ENCODE results near the gene ZNF341. TPM values are rescaled to one million over a fixed set of nuclear protein-coding genes. Genes with fewer than 3 reads are reported as not detected.

ZNF341 gene
- total and polyA plus RNA-seq, 2 of the 8 experiments (the other 6 are each of a cell fraction or from before 2014, with no cell fraction given): 5.8 to 6.4 TPM

DNA sequence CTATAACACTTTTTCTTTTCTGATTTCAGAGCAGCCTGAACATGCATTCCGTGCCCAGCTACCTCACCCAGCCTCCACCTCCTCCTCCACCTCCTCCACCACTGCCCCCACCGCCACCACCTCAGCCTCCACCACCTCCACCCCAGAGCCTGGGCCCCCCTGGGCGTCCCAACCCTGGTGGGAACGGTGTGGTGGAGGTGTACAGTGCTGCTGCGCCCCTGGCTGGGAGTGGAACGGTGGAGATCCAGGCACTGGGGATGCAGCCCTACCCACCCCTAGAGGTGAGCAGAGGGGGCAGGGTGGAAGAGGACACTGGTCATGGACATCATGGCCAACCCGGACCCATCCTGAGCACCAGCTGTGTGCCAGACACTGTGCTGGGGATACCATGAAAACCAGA is 21.3 kb downstream of the ZNF341 start:
- POLR2A ChIA-PET (ENCODE audit: partially characterized antibody): no interaction called here
- Histone ChIP-seq H3K56ac (replicated peaks; ENCODE audit: insufficient read length, low read depth, low read length) (no peak overlapping the region), H3K79me1 (ENCODE audit: low read depth, low read length) (no peaks in the 10 kb centered on the region), H2BK20ac (ENCODE audit: low read length) (no peak overlapping the region), H2AK5ac (ENCODE audit: low read depth, low read length) (no peak overlapping the region), H4K91ac (replicated peaks; ENCODE audit: insufficient read length, low read length) (no peak overlapping the region), H4K20me1 (replicated peaks in 1 of 2; ENCODE audit: control insufficient read depth in 1 of 2, insufficient read depth in 2 of 2, low read length in 2 of 2) (no peaks in the 10 kb centered on the region), H3K4me2 (ENCODE audit: insufficient read depth in 1 of 2, low read depth in 2 of 2, low read length in 2 of 2) (no peak overlapping the region), H2BK120ac (replicated peaks; ENCODE audit: low read depth, low read length) (no peak overlapping the region), H4K5ac (ENCODE audit: insufficient read length, low read depth, low read length) (no peak overlapping the region), H2BK15ac (ENCODE audit: low read length) (no peak overlapping the region), H3K36me3 (ENCODE audit: control insufficient read depth in 2 of 4, insufficient read depth in 4 of 4, low read length in 3 of 4) (peaks cover 0 to 8% (median 0%) of the 10 kb centered on the region in 4 experiments; a peak in 4 of 8 replicates), H3K23me2 (ENCODE audit: low read depth, low read length) (no peaks in the 10 kb centered on the region), H3K23ac (ENCODE audit: insufficient read length) (no peak overlapping the region), H3K18ac (ENCODE audit: extremely low read depth, low read length) (no peak overlapping the region), H3K27ac (ENCODE audit: low read depth, low read length) (no peak overlapping the region), H3K4me3 (ENCODE audit: extremely low read depth in 1 of 4, insufficient read depth in 2 of 4, low read depth in 3 of 4, low read length in 4 of 4) (no peak overlapping the region), H3K4ac (replicated peaks; ENCODE audit: insufficient read length, low read depth, low read length) (no peak overlapping the region), H3K9me3 (ENCODE audit: insufficient read depth in 2 of 2, low read depth in 1 of 2, low read length in 1 of 2) (no peaks in the 10 kb centered on the region; a peak in 1 of 4 replicates), H2AFZ (ENCODE audit: low read length) (no peak overlapping the region), H3K27me3 (replicated peaks in 1 of 4; ENCODE audit: control insufficient read depth in 3 of 4, extremely low read depth in 1 of 4, insufficient read depth in 3 of 4, low read length in 3 of 4) (no peaks in the 10 kb centered on the region), H3K4me1 (replicated peaks in 1 of 4; ENCODE audit: control insufficient read depth in 3 of 4, insufficient read depth in 4 of 4, low read length in 3 of 4) (peaks cover 0 to 2% (median 0%) of the 10 kb centered on the region in 4 experiments; a peak in 2 of 7 replicates), H2BK5ac (ENCODE audit: low read depth, low read length) (no peak overlapping the region; the same call in 1 of the 2 replicates), H3K9ac (replicated peaks in 1 of 4; ENCODE audit: extremely low read depth in 1 of 4, low read depth in 3 of 4, low read length in 3 of 4) (no peak overlapping the region), H2BK12ac (ENCODE audit: low read depth, low read length) (no peak overlapping the region), H3K79me2 (ENCODE audit: control insufficient read depth in 1 of 2, insufficient read depth in 2 of 2, low read length in 2 of 2) (no peaks in the 10 kb centered on the region), H4K8ac (ENCODE audit: extremely low read depth, insufficient read depth, low read length) (no peak overlapping the region), H3K14ac (ENCODE audit: insufficient read length) (no peak overlapping the region)
- CTCF ChIA-PET (ENCODE audit: partially characterized antibody): interaction anchor here (0.7 to 1.1 kb wide), 3 partner anchors 11 to 316 kb away, joined by 3 to 4 read pairs (median 3); no protein-coding TSS in a partner anchor
- WGBS, 2 experiments (ENCODE audit: extremely low coverage in 1 of 2, insufficient coverage in 1 of 2, insufficient read length in 1 of 2, insufficient replicate concordance in 2 of 2, low coverage in 1 of 2, low lambda C conversion rate in 2 of 2, missing lambda C conversion rate in 1 of 2): 92% methylated on average over 4 of the region's 7 CpGs; no CpG with 5 or more reads in 1 of the 2 experiments
- FAIRE-seq (no peak), DNase-seq (ENCODE audit: low read depth in 1 of 2, low spot score in 2 of 2) (no peak)
- no peak for TF ChIP-seq RXRA (IDR thresholded peaks at IDR 0.05; ENCODE audit: insufficient read depth, low read depth, low read length)

Measured in H1 (cell line).